ENCODE data around the gene SLC19A1.

- no peak for TF ChIP-seq CTCF (IDR thresholded peaks at IDR 0.05)
- no peak for TF ChIP-seq POLR2A (IDR thresholded peaks at IDR 0.05; ENCODE audit: low read depth)
- no peak for TF ChIP-seq EP300 (IDR thresholded peaks at IDR 0.05)
- TF ChIP-seq POLR2AphosphoS5 (IDR thresholded peaks at IDR 0.05), result no peak
Measured at GRCh38 chr21:45477176-45478114, 64.8 kb downstream of the SLC19A1 start.
